Heart left ventricle (tissue), 13 donors: ENCODE measurements around the gene RNF150.

ENCODE experiments used
- POLR2A ChIP-seq, 2 donors: fragments of 450-650 bp; IDR thresholded peaks; one replicate each; pipeline ENCODE4 v1.6.1; 2017; ENCODE audit warnings: antibody characterized with exemption in 2 of 2, mild to moderate bottlenecking in 2 of 2, moderate library complexity in 2 of 2
- TF ChIP-seq, protein P1 (sequence below), 12 donors: fragments of 200-600 bp; sonication (generic) in 4 of 12; IDR thresholded peaks; one replicate each; pipeline versions ENCODE4 v1.5.0 to v1.8.0; 2018 to 2022; ENCODE audit warnings: antibody characterized with exemption in 12 of 12, mild to moderate bottlenecking in 5 of 12
- donor health status: ischemic (EF 13 %, LVEDD 7.1; RV severe dilation, severe dysfunction).
- donor health status: DM: no; HTN: yes; CAD: no.
- donor health status: DM: no; HTN: no; CAD: no.
- donor health status: ischemic (EF 25% LVEDD 6.9; RV normal size, moderate dysfunction).
- donor health status: ischemic (EF 25% LVEDD 5.7; RV mildly dilated, moderate dysfunction).
- donor health status: ischemic (EF 35%, LVEDD 5.7; RV mildly dilated, moderate dysfunction).
- donor health status: nonischemic (EF 11% LVEDD 7.7; RV severe dilation, severe dysfunction).
- donor health status: DM: yes; HTN: yes; CAD: no.
- donor health status: PGD.
- donor health status: ischemic (EF 29% LVEDD 5.4; RV normal size, mild dysfunction).
- donor health status: nonischemic (EF 23%, LVEDD 6.1; RV moderate dilation, normal function).

DNA sequence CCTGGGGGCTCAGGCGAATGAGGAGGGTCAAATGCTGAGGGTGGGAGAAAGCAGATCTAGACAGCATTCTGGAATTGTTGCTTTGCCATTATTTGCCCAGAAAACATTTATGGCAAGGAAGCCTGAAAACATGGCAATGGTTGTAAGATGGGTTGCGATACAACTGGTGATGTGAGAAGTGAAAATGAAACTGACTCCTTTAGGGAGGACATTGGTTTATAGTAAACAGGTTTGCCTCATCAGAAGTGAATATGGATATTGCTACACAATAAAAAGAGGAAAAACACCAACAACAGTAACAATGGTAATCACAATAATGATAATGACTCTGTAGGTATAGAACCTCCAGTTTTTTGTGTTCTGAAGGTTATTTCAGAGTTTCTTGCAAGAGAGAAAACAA is 270.1 kb downstream of the RNF150 start:
- TF ChIP-seq, protein P1, sequence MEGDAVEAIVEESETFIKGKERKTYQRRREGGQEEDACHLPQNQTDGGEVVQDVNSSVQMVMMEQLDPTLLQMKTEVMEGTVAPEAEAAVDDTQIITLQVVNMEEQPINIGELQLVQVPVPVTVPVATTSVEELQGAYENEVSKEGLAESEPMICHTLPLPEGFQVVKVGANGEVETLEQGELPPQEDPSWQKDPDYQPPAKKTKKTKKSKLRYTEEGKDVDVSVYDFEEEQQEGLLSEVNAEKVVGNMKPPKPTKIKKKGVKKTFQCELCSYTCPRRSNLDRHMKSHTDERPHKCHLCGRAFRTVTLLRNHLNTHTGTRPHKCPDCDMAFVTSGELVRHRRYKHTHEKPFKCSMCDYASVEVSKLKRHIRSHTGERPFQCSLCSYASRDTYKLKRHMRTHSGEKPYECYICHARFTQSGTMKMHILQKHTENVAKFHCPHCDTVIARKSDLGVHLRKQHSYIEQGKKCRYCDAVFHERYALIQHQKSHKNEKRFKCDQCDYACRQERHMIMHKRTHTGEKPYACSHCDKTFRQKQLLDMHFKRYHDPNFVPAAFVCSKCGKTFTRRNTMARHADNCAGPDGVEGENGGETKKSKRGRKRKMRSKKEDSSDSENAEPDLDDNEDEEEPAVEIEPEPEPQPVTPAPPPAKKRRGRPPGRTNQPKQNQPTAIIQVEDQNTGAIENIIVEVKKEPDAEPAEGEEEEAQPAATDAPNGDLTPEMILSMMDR (IDR thresholded peaks at IDR 0.05), result no peak
- TF ChIP-seq POLR2A (IDR thresholded peaks at IDR 0.05), result no peak
